ENCODE measurements around the gene PTGIS.

GRCh38 chr20:49615401-49616153 is 47.6 kb upstream of the PTGIS start:
- TF ChIP-seq ZBTB7A (IDR thresholded peaks at IDR 0.05; ENCODE audit: low read depth) (no peak), MAX (IDR thresholded peaks at IDR 0.05) (no peak), YY1 (IDR thresholded peaks at IDR 0.05; ENCODE audit: low read depth) (no peak), EGR1 (IDR thresholded peaks at IDR 0.05) (no peak), CREB1 (IDR thresholded peaks at IDR 0.05; ENCODE audit: low read depth) (no peak), REST (IDR thresholded peaks at IDR 0.05; ENCODE audit: low read depth) (no peak), TEAD4 (IDR thresholded peaks at IDR 0.05) (no peak), TAF1 (IDR thresholded peaks at IDR 0.05; ENCODE audit: low read depth) (no peak), EP300 (IDR thresholded peaks at IDR 0.05; ENCODE audit: borderline replicate concordance) (no peak)

All from Ishikawa (cell line).